GM12878 (cell line): ENCODE data around the gene PRKCB. TPM values are rescaled to one million over a fixed set of nuclear protein-coding genes. Genes with fewer than 3 reads are reported as not detected.

Experiments
- ATAC-seq: fragments of 200-7000 bp; cut with Tn5 transposase; 3 replicates; pipeline ENCODE4 v1.9.1; 2020; ENCODE audit warnings: mild to moderate bottlenecking, moderate library complexity
- BruUV-seq: library from RNA; stranded (reverse); fragments of 400-500 nt; replicated peaks from 2 replicates; lab custom pipeline; 2021; lab: Mats Ljungman, UMichigan
- CTCF ChIA-PET: fragments of 300-600 bp; sonication (Branson Sonifier 250); formaldehyde crosslinking; extraction: SDS; loops from one replicate; lab custom pipeline; 2021; ENCODE audit warnings: inconsistent platforms; lab: Yijun Ruan, JAX
- POLR2A ChIA-PET: fragments of 350-600 bp; formaldehyde crosslinking; extraction: SDS; loops from one replicate; lab custom pipeline; 2021; ENCODE audit warnings: inconsistent platforms; lab: Charles Lee
- RAD21 ChIA-PET: fragments of 300-600 bp; sonication (Branson Sonifier 250); formaldehyde crosslinking; loops from one replicate; lab custom pipeline; 2023; ENCODE audit warnings: antibody characterized with exemption; ENCODE audit not compliant: unreplicated experiment; lab: Charles Lee
- SMC1A ChIA-PET: fragments of 300-600 bp; sonication (Branson Sonifier 250); formaldehyde crosslinking; loops from one replicate; lab custom pipeline; 2023; ENCODE audit not compliant: unreplicated experiment, uncharacterized antibody; lab: Charles Lee
- DNase-seq: peaks from one replicate; pipeline ENCODE4 v3.0.0-alpha.2; 2011; ENCODE audit warnings: low read depth, low spot score
- FAIRE-seq: peaks from 3 replicates; lab custom pipeline; 2011; peaks lifted over from hg19 to GRCh38; lab: Jason Lieb, UNC
- H2AFZ ChIP-seq: 2 replicates; pipeline ENCODE4 v1.6.0; 2011; ENCODE audit warnings: low read depth, low read length, control low read depth; ENCODE audit not compliant: control insufficient read depth
- H3K27ac ChIP-seq: 2 replicates; pipeline ENCODE4 v1.5.1; 2011; ENCODE audit warnings: control low read depth; ENCODE audit not compliant: control insufficient read depth, insufficient read depth
- H3K27me3 ChIP-seq, 2 experiments: replicated peaks in 1 of 2; 2 replicates each; pipeline versions ENCODE4 v1.6.0 to v1.6.1; 2011; ENCODE audit warnings: low read length in 1 of 2; ENCODE audit not compliant: control insufficient read depth in 2 of 2, insufficient read depth in 2 of 2
- H3K36me3 ChIP-seq, 2 experiments: 2 replicates each; pipeline ENCODE4 v1.5.1; 2011; ENCODE audit warnings: low read length in 1 of 2; ENCODE audit not compliant: control insufficient read depth in 2 of 2, insufficient read depth in 2 of 2
- H3K4me1 ChIP-seq: 2 replicates; pipeline ENCODE4 v1.6.1; 2011; ENCODE audit warnings: mild to moderate bottlenecking, low read length, moderate library complexity, mixed read lengths; ENCODE audit not compliant: control insufficient read depth, insufficient read depth
- H3K4me2 ChIP-seq: 2 replicates; pipeline ENCODE4 v1.6.0; 2011; ENCODE audit warnings: control low read depth; ENCODE audit not compliant: control insufficient read depth, insufficient read depth
- H3K4me3 ChIP-seq: fragments of 200-600 bp; sonication (generic); 2 replicates; pipeline ENCODE4 v1.5.1; 2016
- H3K79me2 ChIP-seq: 2 replicates; pipeline ENCODE4 v1.6.0; 2011; ENCODE audit warnings: low read length; ENCODE audit not compliant: control insufficient read depth, insufficient read depth
- H3K9ac ChIP-seq: 2 replicates; pipeline ENCODE4 v1.8.0; 2011; ENCODE audit warnings: low read length, control low read depth, mixed read lengths; ENCODE audit not compliant: control insufficient read depth, insufficient read depth
- H3K9me3 ChIP-seq: replicated peaks from 3 replicates; pipeline ENCODE4 v1.5.1; 2011; ENCODE audit warnings: mild to moderate bottlenecking, low read length; ENCODE audit not compliant: control insufficient read depth, insufficient read depth
- H4K20me1 ChIP-seq: 2 replicates; pipeline ENCODE4 v1.6.0; 2011; ENCODE audit not compliant: control insufficient read depth, insufficient read depth
- BHLHE40 ChIP-seq, 2 experiments: fragments of 450-650 bp in 1 of 2; IDR thresholded peaks; 2 replicates each; pipeline ENCODE4 v1.6.1; 2011 to 2017; ENCODE audit warnings: low read depth in 2 of 2, borderline replicate concordance in 1 of 2, improper control_type of control experiment in 1 of 2, low read length in 1 of 2, mild to moderate bottlenecking in 1 of 2
- EZH2 ChIP-seq: IDR thresholded peaks from 2 replicates; pipeline ENCODE4 v1.6.1; 2012; ENCODE audit warnings: low read depth, mild to moderate bottlenecking, control low read depth, inconsistent platforms, low read length, borderline replicate concordance; ENCODE audit not compliant: control insufficient read depth
- GABPA ChIP-seq: IDR thresholded peaks from 2 replicates; pipeline ENCODE4 v1.6.1; 2014; ENCODE audit warnings: antibody characterized with exemption, low read depth, mild to moderate bottlenecking, inconsistent platforms
- HDAC2 ChIP-seq: fragments of 200-600 bp; sonication (generic); IDR thresholded peaks from 2 replicates; pipeline ENCODE4 v1.6.1; 2017
- MXI1 ChIP-seq: fragments of 150-350 bp; IDR thresholded peaks from 2 replicates; pipeline ENCODE4 v1.6.1; 2011; ENCODE audit warnings: low read depth, mild to moderate bottlenecking, inconsistent platforms, low read length, improper control_type of control experiment
- SMC3 ChIP-seq: IDR thresholded peaks from 2 replicates; pipeline ENCODE4 v1.6.1; 2011; ENCODE audit warnings: low read length, improper control_type of control experiment, borderline replicate concordance
- TAF1 ChIP-seq: IDR thresholded peaks from 2 replicates; pipeline ENCODE4 v1.6.1; 2011; ENCODE audit warnings: mild to moderate bottlenecking, low read depth, low read length, borderline replicate concordance
- WGBS: methylation state at CpG from one replicate; pipeline ENCODE4 v1.1.6; 2016; ENCODE audit warnings: low lambda C conversion rate; ENCODE audit not compliant: insufficient replicate concordance, insufficient coverage; ENCODE audit errors: missing lambda C conversion rate; 5-methylcytosine and 5-hydroxymethylcytosine counted together
- in situ Hi-C: fragments of 300-500 bp; cut with MboI; formaldehyde crosslinking; loops from 9 replicates; pipeline ENCODE4 v1.14.3; 2018; ENCODE audit warnings: mixed read lengths
- intact Hi-C: fragments of 100-400 bp; cut with micrococcal nuclease; formaldehyde crosslinking; loops from one replicate; pipeline ENCODE4 v1.14.2; 2022; ENCODE audit not compliant: unreplicated experiment
- polyA plus RNA-seq, 11 experiments: library from polyadenylated mRNA; depleted of rRNA in 4 of 11; unstranded in 6 of 11; stranded (reverse) in 5 of 11; fragments of >200 nt; fragmentation: Nextera tagmentation in 4 of 11; fragmentation: Illumina TruSeq in 1 of 11; extraction: Ambion mirVana in 4 of 11; extraction: Trizol in 1 of 11; gene quantifications; 1 replicate in 1 of 11; 2 replicates in 10 of 11; pipeline versions ENCODE4 v1.2.1 to v1.2.3, GENCODE V29; 2011 to 2016; ENCODE audit warnings: inconsistent platforms in 2 of 11, missing spikeins in 2 of 11, low read depth in 1 of 11
- total RNA-seq, 4 experiments: library from RNA; depleted of rRNA in 3 of 4; stranded (reverse); fragments of >200 nt in 3 of 4; fragmentation: Illumina TruSeq in 1 of 4; extraction: Trizol in 1 of 4; gene quantifications; 2 replicates each; pipeline versions ENCODE4 v1.2.1 to v1.2.3, GENCODE V29; 2013 to 2021
- TF ChIP-seq, protein P1 (sequence below): fragments of 450-650 bp; formaldehyde crosslinking; IDR thresholded peaks from 2 replicates; pipeline ENCODE4 v1.5.0; 2022; ENCODE audit warnings: mild to moderate bottlenecking, missing genetic modification characterization
- TF ChIP-seq, protein P2 (sequence below): IDR thresholded peaks from 2 replicates; pipeline ENCODE4 v1.6.1; 2011; ENCODE audit warnings: low read depth, low read length, improper control_type of control experiment, borderline replicate concordance
- TF ChIP-seq, protein P3 (sequence below): fragments of 450-650 bp; IDR thresholded peaks from 2 replicates; pipeline ENCODE4 v1.6.1; 2017; ENCODE audit warnings: mild to moderate bottlenecking, moderate library complexity
- TF ChIP-seq, protein P4 (sequence below): IDR thresholded peaks from 2 replicates; pipeline ENCODE4 v1.6.1; 2011; ENCODE audit warnings: mild to moderate bottlenecking, low read depth, low read length, moderate library complexity; ENCODE audit not compliant: insufficient replicate concordance
- TF ChIP-seq, protein P5 (sequence below): fragments of 150-350 bp; IDR thresholded peaks from 2 replicates; pipeline ENCODE4 v1.6.1; 2014; ENCODE audit warnings: mild to moderate bottlenecking, low read depth, low read length

The PRKCB gene
- total and polyA plus RNA-seq, 10 of the 15 experiments (the other 5 are each of a cell fraction or from before 2014, with no cell fraction given): 21.4 to 158 (median 97.3) TPM

DNA sequence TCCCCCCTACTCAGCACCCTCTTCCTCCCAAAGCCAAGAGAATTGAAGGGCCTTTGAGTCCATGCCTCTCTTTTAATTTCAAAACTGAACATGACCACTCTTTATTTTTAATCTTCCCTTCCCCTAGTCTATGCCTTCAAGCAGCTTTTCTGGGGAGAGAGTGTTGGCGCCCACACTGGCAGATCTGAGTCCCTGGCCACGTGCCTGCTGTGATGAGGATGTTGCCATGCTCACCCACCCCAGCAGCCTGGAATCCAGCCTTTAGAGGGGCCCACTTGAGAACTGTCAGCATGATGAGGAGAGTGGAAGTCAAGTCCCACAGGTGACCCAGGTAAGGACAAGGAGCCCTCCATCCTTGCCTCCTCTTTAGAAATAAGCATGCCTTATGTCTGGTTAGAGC lies 400.0 kb downstream of the PRKCB start:
- POLR2A ChIA-PET: no interaction called here
- no peak for DNase-seq
- Histone ChIP-seq H3K9me3 (no peaks in the 10 kb centered on the region; the same call in 2 of the 3 replicates), H3K36me3 (no peaks in the 10 kb centered on the region), H3K79me2 (no peaks in the 10 kb centered on the region), H3K27me3 (no peaks in the 10 kb centered on the region), H3K9ac (no peak overlapping the region), H3K4me1 (no peaks in the 10 kb centered on the region), H3K4me3 (no peak overlapping the region), H2AFZ (no peak overlapping the region), H3K27ac (no peak overlapping the region), H3K4me2 (no peak overlapping the region), H4K20me1 (no peaks in the 10 kb centered on the region)
- CTCF ChIA-PET: interaction anchor here (0.6 to 1.5 kb wide), 2 partner anchors 9 to 123 kb away, joined by 3 read pairs; no protein-coding TSS in a partner anchor
- SMC1A ChIA-PET: interaction anchor here (1.2 kb wide), 1 partner anchor 17 kb away, joined by 3 read pairs; no protein-coding TSS in a partner anchor
- ATAC-seq: no peak
- in situ Hi-C loops: no loop called here
- BruUV-seq: no TSS peak
- RAD21 ChIA-PET: no interaction called here
- FAIRE-seq: no peak
- intact Hi-C loops: no loop called here
- WGBS: 17% methylated on average over 2 of the region's 2 CpGs
- no peak for TF ChIP-seq TAF1
- TF ChIP-seq, protein P1, sequence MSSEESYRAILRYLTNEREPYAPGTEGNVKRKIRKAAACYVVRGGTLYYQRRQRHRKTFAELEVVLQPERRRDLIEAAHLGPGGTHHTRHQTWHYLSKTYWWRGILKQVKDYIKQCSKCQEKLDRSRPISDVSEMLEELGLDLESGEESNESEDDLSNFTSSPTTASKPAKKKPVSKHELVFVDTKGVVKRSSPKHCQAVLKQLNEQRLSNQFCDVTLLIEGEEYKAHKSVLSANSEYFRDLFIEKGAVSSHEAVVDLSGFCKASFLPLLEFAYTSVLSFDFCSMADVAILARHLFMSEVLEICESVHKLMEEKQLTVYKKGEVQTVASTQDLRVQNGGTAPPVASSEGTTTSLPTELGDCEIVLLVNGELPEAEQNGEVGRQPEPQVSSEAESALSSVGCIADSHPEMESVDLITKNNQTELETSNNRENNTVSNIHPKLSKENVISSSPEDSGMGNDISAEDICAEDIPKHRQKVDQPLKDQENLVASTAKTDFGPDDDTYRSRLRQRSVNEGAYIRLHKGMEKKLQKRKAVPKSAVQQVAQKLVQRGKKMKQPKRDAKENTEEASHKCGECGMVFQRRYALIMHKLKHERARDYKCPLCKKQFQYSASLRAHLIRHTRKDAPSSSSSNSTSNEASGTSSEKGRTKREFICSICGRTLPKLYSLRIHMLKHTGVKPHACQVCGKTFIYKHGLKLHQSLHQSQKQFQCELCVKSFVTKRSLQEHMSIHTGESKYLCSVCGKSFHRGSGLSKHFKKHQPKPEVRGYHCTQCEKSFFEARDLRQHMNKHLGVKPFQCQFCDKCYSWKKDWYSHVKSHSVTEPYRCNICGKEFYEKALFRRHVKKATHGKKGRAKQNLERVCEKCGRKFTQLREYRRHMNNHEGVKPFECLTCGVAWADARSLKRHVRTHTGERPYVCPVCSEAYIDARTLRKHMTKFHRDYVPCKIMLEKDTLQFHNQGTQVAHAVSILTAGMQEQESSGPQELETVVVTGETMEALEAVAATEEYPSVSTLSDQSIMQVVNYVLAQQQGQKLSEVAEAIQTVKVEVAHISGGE: no peak
- TF ChIP-seq, protein P2, sequence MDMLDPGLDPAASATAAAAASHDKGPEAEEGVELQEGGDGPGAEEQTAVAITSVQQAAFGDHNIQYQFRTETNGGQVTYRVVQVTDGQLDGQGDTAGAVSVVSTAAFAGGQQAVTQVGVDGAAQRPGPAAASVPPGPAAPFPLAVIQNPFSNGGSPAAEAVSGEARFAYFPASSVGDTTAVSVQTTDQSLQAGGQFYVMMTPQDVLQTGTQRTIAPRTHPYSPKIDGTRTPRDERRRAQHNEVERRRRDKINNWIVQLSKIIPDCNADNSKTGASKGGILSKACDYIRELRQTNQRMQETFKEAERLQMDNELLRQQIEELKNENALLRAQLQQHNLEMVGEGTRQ: no peak
- TF ChIP-seq GABPA: no peak
- TF ChIP-seq, protein P3, sequence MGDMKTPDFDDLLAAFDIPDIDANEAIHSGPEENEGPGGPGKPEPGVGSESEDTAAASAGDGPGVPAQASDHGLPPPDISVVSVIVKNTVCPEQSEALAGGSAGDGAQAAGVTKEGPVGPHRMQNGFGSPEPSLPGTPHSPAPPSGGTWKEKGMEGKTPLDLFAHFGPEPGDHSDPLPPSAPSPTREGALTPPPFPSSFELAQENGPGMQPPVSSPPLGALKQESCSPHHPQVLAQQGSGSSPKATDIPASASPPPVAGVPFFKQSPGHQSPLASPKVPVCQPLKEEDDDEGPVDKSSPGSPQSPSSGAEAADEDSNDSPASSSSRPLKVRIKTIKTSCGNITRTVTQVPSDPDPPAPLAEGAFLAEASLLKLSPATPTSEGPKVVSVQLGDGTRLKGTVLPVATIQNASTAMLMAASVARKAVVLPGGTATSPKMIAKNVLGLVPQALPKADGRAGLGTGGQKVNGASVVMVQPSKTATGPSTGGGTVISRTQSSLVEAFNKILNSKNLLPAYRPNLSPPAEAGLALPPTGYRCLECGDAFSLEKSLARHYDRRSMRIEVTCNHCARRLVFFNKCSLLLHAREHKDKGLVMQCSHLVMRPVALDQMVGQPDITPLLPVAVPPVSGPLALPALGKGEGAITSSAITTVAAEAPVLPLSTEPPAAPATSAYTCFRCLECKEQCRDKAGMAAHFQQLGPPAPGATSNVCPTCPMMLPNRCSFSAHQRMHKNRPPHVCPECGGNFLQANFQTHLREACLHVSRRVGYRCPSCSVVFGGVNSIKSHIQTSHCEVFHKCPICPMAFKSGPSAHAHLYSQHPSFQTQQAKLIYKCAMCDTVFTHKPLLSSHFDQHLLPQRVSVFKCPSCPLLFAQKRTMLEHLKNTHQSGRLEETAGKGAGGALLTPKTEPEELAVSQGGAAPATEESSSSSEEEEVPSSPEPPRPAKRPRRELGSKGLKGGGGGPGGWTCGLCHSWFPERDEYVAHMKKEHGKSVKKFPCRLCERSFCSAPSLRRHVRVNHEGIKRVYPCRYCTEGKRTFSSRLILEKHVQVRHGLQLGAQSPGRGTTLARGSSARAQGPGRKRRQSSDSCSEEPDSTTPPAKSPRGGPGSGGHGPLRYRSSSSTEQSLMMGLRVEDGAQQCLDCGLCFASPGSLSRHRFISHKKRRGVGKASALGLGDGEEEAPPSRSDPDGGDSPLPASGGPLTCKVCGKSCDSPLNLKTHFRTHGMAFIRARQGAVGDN: no peak
- TF ChIP-seq, protein P4, sequence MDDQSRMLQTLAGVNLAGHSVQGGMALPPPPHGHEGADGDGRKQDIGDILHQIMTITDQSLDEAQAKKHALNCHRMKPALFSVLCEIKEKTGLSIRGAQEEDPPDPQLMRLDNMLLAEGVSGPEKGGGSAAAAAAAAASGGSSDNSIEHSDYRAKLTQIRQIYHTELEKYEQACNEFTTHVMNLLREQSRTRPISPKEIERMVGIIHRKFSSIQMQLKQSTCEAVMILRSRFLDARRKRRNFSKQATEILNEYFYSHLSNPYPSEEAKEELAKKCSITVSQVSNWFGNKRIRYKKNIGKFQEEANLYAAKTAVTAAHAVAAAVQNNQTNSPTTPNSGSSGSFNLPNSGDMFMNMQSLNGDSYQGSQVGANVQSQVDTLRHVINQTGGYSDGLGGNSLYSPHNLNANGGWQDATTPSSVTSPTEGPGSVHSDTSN: no peak
- TF ChIP-seq MXI1: no peak
- no peak for TF ChIP-seq BHLHE40 (IDR thresholded peaks at IDR 0.05; ENCODE audit: borderline replicate concordance in 1 of 2, low read depth in 2 of 2, low read length in 1 of 2)
- TF ChIP-seq SMC3: no peak
- TF ChIP-seq EZH2: no peak
- TF ChIP-seq, protein P5, sequence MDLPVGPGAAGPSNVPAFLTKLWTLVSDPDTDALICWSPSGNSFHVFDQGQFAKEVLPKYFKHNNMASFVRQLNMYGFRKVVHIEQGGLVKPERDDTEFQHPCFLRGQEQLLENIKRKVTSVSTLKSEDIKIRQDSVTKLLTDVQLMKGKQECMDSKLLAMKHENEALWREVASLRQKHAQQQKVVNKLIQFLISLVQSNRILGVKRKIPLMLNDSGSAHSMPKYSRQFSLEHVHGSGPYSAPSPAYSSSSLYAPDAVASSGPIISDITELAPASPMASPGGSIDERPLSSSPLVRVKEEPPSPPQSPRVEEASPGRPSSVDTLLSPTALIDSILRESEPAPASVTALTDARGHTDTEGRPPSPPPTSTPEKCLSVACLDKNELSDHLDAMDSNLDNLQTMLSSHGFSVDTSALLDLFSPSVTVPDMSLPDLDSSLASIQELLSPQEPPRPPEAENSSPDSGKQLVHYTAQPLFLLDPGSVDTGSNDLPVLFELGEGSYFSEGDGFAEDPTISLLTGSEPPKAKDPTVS: no peak
- TF ChIP-seq HDAC2: no peak
